Measurements from ENCODE around the gene SFN. TPM values are rescaled to one million over a fixed set of nuclear protein-coding genes. Genes with fewer than 3 reads are reported as not detected.

Gene SFN
- total and polyA plus RNA-seq, 2 donors (not counting 1 experiment from before 2014, with no cell fraction given), result 0.09 to 0.34 TPM

DNA sequence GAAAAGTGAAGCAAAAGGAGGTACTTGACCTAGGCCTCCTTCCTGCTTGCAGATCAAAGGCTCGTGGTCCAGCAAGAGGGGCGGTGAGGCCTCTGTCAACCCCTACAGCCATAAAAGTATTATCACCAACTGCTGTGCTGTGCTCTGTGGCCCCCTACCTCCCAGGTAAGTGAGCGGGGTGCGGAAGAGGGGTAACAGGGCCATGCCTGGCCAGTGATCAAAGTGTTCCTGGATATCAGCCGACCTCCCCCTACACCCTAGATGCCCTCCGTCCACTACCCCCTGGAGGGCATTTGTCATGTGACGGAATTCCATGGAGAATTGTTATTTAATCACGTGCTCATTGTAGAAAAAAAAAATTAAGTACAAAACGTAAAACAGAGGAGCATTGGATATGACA lies 10.2 kb upstream of the SFN start:
- Mint-ChIP-seq H3K4me1 (no peaks in the 10 kb centered on the region), H3K9me3 (ENCODE audit: insufficient read depth) (no peaks in the 10 kb centered on the region), H3K4me3 (no peak overlapping the region), H3K27ac (no peak overlapping the region), H3K27me3 (no peaks in the 10 kb centered on the region)
- Histone ChIP-seq H3K9me3 (ENCODE audit: control extremely low read depth in 1 of 3, control insufficient read depth in 2 of 3, insufficient read depth in 1 of 3, low read length in 2 of 3) (no peaks in the 10 kb centered on the region), H4K20me1 (ENCODE audit: control insufficient read depth, insufficient read depth, low read length, poor library complexity, severe bottlenecking) (no peaks in the 10 kb centered on the region), H3K27ac (ENCODE audit: low read length in 2 of 2) (no peak overlapping the region), H3K27me3 (replicated peaks in 1 of 4; ENCODE audit: control extremely low read depth in 1 of 4, control insufficient read depth in 3 of 4, insufficient read depth in 4 of 4, low read length in 3 of 4) (no peaks in the 10 kb centered on the region), H3K4me1 (ENCODE audit: control insufficient read depth in 2 of 2, insufficient read depth in 2 of 2, low read length in 2 of 2) (no peaks in the 10 kb centered on the region), H3K9ac (ENCODE audit: low read length) (no peak overlapping the region), H3K36me3 (replicated peaks in 1 of 2; ENCODE audit: control extremely low read depth in 1 of 2, control insufficient read depth in 1 of 2, extremely low read depth in 1 of 2, insufficient read depth in 2 of 2, low read length in 1 of 2) (peaks cover 0 to 63% of the 10 kb centered on the region in 2 experiments), H2AFZ (ENCODE audit: insufficient read depth, low read depth, low read length, poor library complexity, severe bottlenecking) (no peak overlapping the region), H3K4me3 (ENCODE audit: control extremely low read depth in 1 of 5, extremely low read depth in 1 of 5, insufficient read depth in 1 of 5, low read depth in 2 of 5, low read length in 4 of 5) (no peak overlapping the region), H3K79me2 (ENCODE audit: control insufficient read depth, insufficient read depth, low read length) (no peaks in the 10 kb centered on the region), H3K4me2 (replicated peaks; ENCODE audit: low read depth, low read length, poor library complexity, severe bottlenecking) (no peak overlapping the region)
- ChIA-PET POLR2A (no interaction called here), CTCF (interaction anchor here (1.2 to 5.0 kb wide), 4 partner anchors 11 to 32 kb away, joined by 3 to 32 read pairs (median 13); no protein-coding TSS in a partner anchor)
- intact Hi-C loops (cut with micrococcal nuclease), result loop anchor here (1.0 kb wide), 2 partner anchors 26 to 48 kb away; partner anchors contain the start of gene GPATCH3
- ATAC-seq (ENCODE audit: low read depth) (no peak), DNase-seq (no peak)
- TF ChIP-seq, protein P1, sequence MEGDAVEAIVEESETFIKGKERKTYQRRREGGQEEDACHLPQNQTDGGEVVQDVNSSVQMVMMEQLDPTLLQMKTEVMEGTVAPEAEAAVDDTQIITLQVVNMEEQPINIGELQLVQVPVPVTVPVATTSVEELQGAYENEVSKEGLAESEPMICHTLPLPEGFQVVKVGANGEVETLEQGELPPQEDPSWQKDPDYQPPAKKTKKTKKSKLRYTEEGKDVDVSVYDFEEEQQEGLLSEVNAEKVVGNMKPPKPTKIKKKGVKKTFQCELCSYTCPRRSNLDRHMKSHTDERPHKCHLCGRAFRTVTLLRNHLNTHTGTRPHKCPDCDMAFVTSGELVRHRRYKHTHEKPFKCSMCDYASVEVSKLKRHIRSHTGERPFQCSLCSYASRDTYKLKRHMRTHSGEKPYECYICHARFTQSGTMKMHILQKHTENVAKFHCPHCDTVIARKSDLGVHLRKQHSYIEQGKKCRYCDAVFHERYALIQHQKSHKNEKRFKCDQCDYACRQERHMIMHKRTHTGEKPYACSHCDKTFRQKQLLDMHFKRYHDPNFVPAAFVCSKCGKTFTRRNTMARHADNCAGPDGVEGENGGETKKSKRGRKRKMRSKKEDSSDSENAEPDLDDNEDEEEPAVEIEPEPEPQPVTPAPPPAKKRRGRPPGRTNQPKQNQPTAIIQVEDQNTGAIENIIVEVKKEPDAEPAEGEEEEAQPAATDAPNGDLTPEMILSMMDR (IDR thresholded peaks at IDR 0.05), result no peak
- no peak for TF ChIP-seq EZH2 (IDR thresholded peaks at IDR 0.05; ENCODE audit: borderline replicate concordance, insufficient read depth, low read depth, low read length, poor library complexity, severe bottlenecking)
- 95% methylated on average over 4 of the region's 9 CpGs for WGBS (ENCODE audit: insufficient coverage)

DNA sequence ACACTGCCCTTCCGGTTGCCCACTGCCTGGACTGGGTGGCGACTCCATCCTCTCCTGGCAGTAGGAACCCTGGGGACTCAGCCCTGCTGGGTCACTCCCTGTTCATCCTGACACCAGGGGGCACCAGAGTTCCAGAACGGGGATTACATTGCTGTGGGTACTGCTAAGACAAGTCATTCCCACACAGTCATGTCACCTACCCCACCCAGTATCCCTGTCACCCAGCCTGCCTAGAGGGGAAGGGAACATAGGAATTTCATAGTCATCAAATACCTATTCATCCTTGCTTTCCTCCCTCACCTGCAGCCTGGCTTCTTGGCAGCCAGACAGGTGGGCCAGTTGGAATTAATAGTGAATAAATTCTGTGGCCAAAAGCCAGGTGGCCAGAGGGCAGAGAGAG lies 9.8 kb upstream of the SFN start:
- no peaks in the 10 kb centered on the region for H4K20me1 ChIP-seq (ENCODE audit: control insufficient read depth, insufficient read depth, low read length, poor library complexity, severe bottlenecking)
- POLR2A ChIA-PET, result no interaction called here
- ATAC-seq (ENCODE audit: low read depth) (peak; percentile 89), DNase-seq (peak; percentile 85)
- Mint-ChIP-seq H3K27ac (no peak overlapping the region), H3K4me3 (no peak overlapping the region), H3K9me3 (ENCODE audit: insufficient read depth) (no peaks in the 10 kb centered on the region), H3K27me3 (no peaks in the 10 kb centered on the region), H3K4me1 (no peaks in the 10 kb centered on the region)
- no peaks in the 10 kb centered on the region for H3K4me1 ChIP-seq (ENCODE audit: control insufficient read depth in 2 of 2, insufficient read depth in 2 of 2, low read length in 2 of 2)
- no peak overlapping the region for H3K4me2 ChIP-seq (replicated peaks; ENCODE audit: low read depth, low read length, poor library complexity, severe bottlenecking)
- no peaks in the 10 kb centered on the region for H3K79me2 ChIP-seq (ENCODE audit: control insufficient read depth, insufficient read depth, low read length)
- no peak overlapping the region for H3K27ac ChIP-seq (ENCODE audit: low read length in 2 of 2)
- intact Hi-C loops (cut with micrococcal nuclease), result loop anchor here (1.0 kb wide), 2 partner anchors 25 to 47 kb away; partner anchors contain the start of gene GPATCH3
- H3K4me3 ChIP-seq (ENCODE audit: control extremely low read depth in 1 of 5, extremely low read depth in 1 of 5, insufficient read depth in 1 of 5, low read depth in 2 of 5, low read length in 4 of 5), result no peak overlapping the region
- CTCF ChIA-PET, result interaction anchor here (0.6 to 3.9 kb wide), 3 partner anchors 13 to 100 kb away, joined by 4 to 27 read pairs (median 22); no protein-coding TSS in a partner anchor
- H3K27me3 ChIP-seq (replicated peaks in 1 of 4; ENCODE audit: control extremely low read depth in 1 of 4, control insufficient read depth in 3 of 4, insufficient read depth in 4 of 4, low read length in 3 of 4), result no peaks in the 10 kb centered on the region
- TF ChIP-seq, protein P1 (IDR thresholded peaks at IDR 0.05), result peak; percentile 87
- no peak for TF ChIP-seq EZH2 (IDR thresholded peaks at IDR 0.05; ENCODE audit: borderline replicate concordance, insufficient read depth, low read depth, low read length, poor library complexity, severe bottlenecking)
- 55% methylated on average over 2 of the region's 3 CpGs for WGBS (ENCODE audit: insufficient coverage)
- no peak overlapping the region for H2AFZ ChIP-seq (ENCODE audit: insufficient read depth, low read depth, low read length, poor library complexity, severe bottlenecking)
- H3K9ac ChIP-seq (ENCODE audit: low read length), result no peak overlapping the region
- H3K9me3 ChIP-seq (ENCODE audit: control extremely low read depth in 1 of 3, control insufficient read depth in 2 of 3, insufficient read depth in 1 of 3, low read length in 2 of 3), result no peaks in the 10 kb centered on the region
- peaks cover 0 to 61% of the 10 kb centered on the region in 2 experiments for H3K36me3 ChIP-seq (replicated peaks in 1 of 2; ENCODE audit: control extremely low read depth in 1 of 2, control insufficient read depth in 1 of 2, extremely low read depth in 1 of 2, insufficient read depth in 2 of 2, low read length in 1 of 2)
